Right renal cortex interstitium (tissue), 3 donors: ENCODE results near the gene ROPN1B. TPM values are rescaled to one million over a fixed set of nuclear protein-coding genes. Genes with fewer than 3 reads are reported as not detected.

Experiments used
- DNase-seq, 3 donors: peaks; one replicate each; pipeline ENCODE4 v3.0.0-alpha.2; 2013; ENCODE audit warnings: low read depth in 3 of 3, low spot score in 2 of 3
- polyA plus RNA-seq, 3 donors: library from polyadenylated mRNA; unstranded; fragments of 120-200 nt; gene quantifications; one replicate each; pipeline ENCODE4 v1.2.1, GENCODE V29; 2013; ENCODE audit not compliant: insufficient read length in 3 of 3

ROPN1B gene
- polyA plus RNA-seq, 3 donors = 0.43 to 0.68 (median 0.64) TPM

- no peak for DNase-seq
These were observed 34.6 kb downstream of the ROPN1B start for GRCh38 chr3:126003447-126004190.

- DNase-seq = no peak
These were observed 35.2 kb downstream of the ROPN1B start for GRCh38 chr3:126004217-126004616.

- DNase-seq = no peak
These were observed 35.7 kb downstream of the ROPN1B start for GRCh38 chr3:126004692-126005091.

GRCh38 chr3:126005951-126006350 lies 37.0 kb downstream of the ROPN1B start:
- no peak for DNase-seq

GRCh38 chr3:126008219-126008618 lies 39.2 kb downstream of the ROPN1B start:
- no peak for DNase-seq

GRCh38 chr3:126009181-126009580 lies 40.2 kb downstream of the ROPN1B start:
- no peak for DNase-seq

GRCh38 chr3:126013751-126014156 lies 44.8 kb downstream of the ROPN1B start:
- DNase-seq = no peak

GRCh38 chr3:126014252-126014651 lies 45.3 kb downstream of the ROPN1B start:
- DNase-seq = no peak

- DNase-seq = no peak
These were observed 46.1 kb downstream of the ROPN1B start for GRCh38 chr3:126015075-126015474.

- DNase-seq = no peak
These were observed 47.6 kb downstream of the ROPN1B start for GRCh38 chr3:126016616-126017015.

- DNase-seq = no peak
These were observed 48.4 kb downstream of the ROPN1B start for GRCh38 chr3:126017362-126017761.

GRCh38 chr3:126018545-126018944 lies 49.6 kb downstream of the ROPN1B start:
- no peak for DNase-seq

- DNase-seq = no peak
These were observed 50.0 kb downstream of the ROPN1B start for GRCh38 chr3:126018995-126019394.

GRCh38 chr3:126019683-126020082 lies 50.7 kb downstream of the ROPN1B start:
- DNase-seq = no peak

GRCh38 chr3:126021224-126021623 lies 52.2 kb downstream of the ROPN1B start:
- peak; percentile 15 to 35 (median 29) for DNase-seq

GRCh38 chr3:126021702-126022101 lies 52.7 kb downstream of the ROPN1B start:
- no peak for DNase-seq

GRCh38 chr3:126022741-126023359 lies 53.9 kb downstream of the ROPN1B start:
- no peak for DNase-seq

- no peak for DNase-seq
These were observed 54.4 kb downstream of the ROPN1B start for GRCh38 chr3:126023390-126023789.

- no peak for DNase-seq
These were observed 55.3 kb downstream of the ROPN1B start for GRCh38 chr3:126024049-126024854.

GRCh38 chr3:126025116-126025729 lies 56.2 kb downstream of the ROPN1B start:
- DNase-seq = no peak

GRCh38 chr3:126025862-126026261 lies 56.9 kb downstream of the ROPN1B start:
- DNase-seq = no peak
